Astrocyte (in vitro differentiated cells and primary cell): Measurements from ENCODE around the gene CYP2B6.
"Not testable (repeated sequence)": the region's sequence is repeated elsewhere in the genome, so short reads cannot be mapped to it uniquely, and the experiment has no call there.

Experiments used
- CTCF ChIP-seq: IDR thresholded peaks from 2 replicates; pipeline ENCODE4 v1.5.1; 2011; ENCODE audit warnings: low read depth, mild to moderate bottlenecking, inconsistent platforms, low read length, moderate library complexity; ENCODE audit not compliant: insufficient read depth
- EZH2 ChIP-seq: IDR thresholded peaks from 2 replicates; pipeline ENCODE4 v1.6.1; 2012; ENCODE audit warnings: mild to moderate bottlenecking, low read length, inconsistent platforms; ENCODE audit not compliant: insufficient read depth

DNA sequence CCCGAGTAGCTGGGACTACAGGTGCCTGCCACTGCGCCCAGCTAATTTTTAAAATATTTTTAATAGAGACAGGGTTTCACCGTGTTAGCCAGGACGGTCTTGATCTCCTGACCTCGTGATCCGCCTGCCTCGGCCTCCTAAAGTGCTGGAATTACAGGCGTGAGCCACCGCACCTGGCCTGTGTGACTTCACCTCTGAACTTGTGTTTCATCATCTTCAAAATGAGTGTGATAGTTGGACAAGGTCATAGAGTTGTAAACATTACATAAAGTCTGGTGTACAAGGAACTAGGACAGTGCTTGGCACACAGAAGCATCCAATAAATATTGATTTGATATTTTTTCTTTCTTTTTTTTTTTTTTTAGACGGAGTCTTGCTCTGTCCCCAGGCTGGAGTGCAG, 62.2 kb downstream of the CYP2B6 start:
- TF ChIP-seq CTCF, EZH2: not testable (repeated sequence)
